ENCODE results near the gene COL4A2.

COL4A2 gene

DNA sequence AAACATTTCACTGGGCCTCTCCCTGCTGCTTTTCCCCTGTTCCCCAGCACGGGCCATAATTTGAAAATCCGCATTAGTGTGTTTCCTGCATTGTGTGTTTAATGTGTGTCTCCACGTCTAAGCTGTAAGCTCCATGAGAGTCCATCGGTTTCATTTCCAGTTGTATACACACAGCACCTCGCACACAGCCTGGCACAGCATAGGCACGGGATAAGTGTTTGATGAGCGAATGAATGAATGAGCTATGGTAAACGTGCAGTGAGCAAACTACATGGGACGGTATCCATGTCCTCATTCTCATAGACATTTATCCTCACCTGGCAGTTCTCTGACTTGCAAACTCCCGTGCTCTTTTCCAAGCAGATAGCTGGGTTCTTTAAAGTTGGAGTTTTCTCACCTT lies 148.4 kb downstream of the COL4A2 start:
- no peak for DNase-seq (ENCODE audit: low read depth)

DNA sequence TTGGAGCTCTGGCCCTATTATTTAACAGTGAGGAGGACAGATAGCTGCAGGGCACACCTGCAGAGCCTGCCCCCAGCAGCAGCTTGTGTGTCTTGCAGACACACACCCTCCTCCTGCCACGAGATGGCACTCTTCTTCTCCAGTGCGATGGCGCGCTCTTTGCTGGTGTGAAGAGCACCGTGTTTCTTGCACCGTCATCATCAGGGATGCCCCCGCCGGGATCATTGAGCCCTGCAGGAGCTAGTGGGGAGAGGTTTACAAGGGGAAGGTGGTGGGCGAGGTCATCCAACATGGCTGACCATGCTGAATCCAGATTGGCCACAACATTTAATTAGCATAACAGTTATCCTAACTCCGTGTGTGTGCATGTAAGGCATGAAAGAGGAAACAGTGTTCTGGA lies 148.9 kb downstream of the COL4A2 start:
- DNase-seq (ENCODE audit: low read depth): peak; percentile 79

DNA sequence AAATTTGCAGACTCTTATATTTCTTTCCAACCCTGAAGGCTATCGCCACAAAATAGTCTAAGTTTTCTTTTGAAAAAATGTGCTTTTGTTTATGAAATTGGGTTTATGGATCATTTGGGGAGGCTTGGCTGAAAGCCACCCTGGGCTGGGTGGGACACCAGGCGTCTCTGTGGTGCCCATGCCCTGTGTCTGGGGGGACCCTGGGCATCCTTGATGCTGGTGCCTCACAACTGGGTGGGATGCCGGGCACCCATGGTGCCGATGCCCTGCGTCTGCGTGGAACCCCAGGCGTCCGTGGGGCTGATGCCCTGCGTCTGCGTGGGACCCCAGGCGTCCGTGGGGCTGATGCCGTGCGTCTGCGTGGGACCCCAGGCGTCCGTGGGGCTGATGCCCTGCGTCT lies 149.5 kb downstream of the COL4A2 start:
- no peak for DNase-seq (ENCODE audit: low read depth)

DNA sequence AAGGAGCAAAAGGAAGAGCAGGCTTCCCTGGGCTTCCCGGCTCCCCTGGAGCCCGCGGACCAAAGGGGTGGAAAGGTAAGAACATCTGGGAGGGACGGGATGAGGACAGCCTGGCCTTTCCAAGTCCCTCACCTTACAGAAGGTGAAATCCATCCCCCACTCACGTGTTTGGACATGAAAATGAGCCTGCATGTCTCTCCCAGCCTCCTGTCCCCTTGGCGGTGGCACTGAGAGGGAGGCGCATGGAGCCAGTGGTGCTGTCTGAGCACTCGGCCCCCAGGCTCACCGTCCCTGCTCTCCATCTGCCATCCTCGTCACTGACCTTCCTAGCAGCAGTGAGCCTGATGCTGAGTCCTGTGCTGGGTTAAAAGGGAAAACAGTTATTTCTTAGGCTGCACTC lies 150.3 kb downstream of the COL4A2 start:
- no peak for DNase-seq (ENCODE audit: low read depth)

DNA sequence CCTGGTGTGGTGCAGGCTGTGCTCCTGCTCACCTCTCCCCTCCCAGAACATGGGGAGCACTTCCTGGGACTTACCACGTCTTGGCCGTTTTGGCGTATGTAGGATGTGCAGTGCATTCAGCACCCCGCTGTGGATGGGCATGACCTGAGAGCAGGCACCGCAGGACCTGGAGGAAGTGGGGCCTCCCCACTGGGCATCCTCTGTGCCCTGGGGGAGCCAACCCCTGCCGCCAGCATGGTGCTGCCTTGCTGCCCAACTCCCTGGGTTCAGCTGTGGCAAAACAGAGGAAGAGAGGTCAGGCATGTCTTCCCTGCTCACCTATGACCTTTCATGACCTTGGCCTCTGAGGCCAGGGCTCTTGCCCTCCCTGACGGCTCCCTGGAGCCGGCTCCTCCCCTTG lies 150.9 kb downstream of the COL4A2 start:
- no peak for DNase-seq (ENCODE audit: low read depth)

DNA sequence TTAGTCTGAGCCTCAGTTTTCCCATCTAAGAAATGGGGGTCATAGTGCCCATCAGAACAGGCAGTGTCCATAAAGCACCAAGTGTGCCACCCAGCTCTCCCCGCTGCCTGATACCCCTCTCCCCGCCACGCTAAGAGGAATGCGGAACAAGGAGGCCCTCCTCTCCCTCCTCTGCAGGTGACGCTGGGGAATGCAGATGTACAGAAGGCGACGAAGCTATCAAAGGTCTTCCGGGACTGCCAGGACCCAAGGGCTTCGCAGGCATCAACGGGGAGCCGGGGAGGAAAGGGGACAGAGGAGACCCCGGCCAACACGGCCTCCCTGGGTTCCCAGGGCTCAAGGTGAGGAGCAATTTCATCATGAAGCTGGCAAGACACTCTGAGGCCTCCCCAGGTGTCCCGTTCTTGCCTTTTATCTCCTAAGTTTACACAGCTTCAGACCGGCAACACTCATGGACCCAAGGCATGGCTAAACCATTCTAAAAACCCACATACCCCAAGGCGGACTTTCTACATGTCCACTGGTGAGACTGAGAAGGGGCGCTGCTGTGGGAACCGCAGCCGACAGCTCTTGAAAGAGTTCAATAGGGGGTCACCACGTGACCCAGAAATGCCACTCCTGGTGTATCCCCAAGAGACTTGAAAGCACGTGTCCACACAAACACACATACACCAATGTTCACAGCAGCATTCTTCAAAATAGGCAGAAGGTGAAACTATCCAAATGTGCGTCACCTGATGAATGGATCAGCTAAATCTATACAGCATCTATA lies 151.7 kb downstream of the COL4A2 start:
- DNase-seq (ENCODE audit: low read depth): no peak

DNA sequence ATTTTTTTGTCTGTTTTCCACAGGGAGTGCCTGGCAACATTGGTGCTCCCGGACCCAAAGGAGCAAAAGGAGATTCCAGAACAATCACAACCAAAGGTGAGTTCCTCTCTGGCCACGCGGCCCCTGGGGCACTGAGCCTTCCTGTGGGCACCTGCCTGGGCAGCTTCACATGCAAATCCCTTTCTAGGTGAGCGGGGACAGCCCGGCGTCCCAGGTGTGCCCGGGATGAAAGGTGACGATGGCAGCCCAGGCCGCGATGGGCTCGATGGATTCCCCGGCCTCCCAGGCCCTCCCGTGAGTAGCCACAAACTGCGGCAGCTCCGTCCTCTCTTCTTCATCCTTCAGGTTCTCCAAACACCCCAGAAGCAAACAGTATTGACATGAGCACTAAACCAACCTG lies 155.0 kb downstream of the COL4A2 start:
- no peak for DNase-seq (ENCODE audit: low read depth)

DNA sequence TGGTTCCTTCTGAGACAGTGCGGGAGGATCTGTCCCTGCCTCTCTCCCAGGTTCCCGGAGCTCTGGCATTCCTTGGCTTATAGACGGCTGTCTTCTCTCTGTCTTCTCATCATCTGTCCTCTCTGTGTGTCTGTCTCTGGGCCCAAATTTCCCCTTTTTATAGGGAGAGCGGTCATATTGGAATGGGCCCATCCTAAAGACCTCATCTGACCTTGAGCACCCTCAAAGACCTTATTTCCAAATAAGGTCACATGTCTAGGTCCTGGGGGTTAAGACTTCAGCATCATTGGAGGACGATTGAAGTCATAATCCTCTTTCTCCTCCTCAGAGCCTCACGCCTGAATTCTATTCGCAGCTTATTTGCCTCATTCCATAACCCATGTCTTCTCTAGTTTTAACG lies 156.1 kb downstream of the COL4A2 start:
- no peak for DNase-seq (ENCODE audit: low read depth)

DNA sequence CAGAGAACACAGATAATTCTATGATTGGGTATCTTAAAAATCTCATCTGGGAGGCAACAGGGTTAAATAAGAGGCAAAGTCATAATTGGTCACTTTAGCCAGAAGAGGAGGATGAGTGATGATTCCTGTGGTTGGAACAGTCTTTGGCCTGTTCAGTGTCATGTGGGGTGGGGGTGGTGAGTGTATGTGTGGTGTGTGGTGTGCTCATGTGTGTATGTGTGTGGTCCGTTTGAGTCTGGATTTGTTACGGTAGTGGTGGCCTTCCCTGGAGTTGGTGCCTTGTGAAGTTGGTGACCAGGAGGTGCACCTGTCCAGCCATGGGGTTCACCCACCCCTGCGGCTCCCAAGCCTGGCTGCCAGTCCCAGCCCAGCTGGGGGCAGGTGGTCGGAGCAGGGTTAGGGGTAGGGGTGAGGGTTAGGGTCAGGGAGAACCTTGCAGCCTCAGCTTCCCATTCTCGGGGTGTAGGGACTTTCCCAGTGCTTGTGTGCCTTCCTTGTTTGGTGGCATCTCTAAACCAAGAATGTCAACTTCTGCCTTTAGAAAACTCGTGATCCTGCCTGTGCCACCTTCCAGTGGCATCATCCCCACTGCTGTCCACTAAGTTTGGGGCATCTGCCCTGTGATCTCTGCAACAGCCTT lies 156.9 kb downstream of the COL4A2 start:
- DNase-seq (ENCODE audit: low read depth): no peak

DNA sequence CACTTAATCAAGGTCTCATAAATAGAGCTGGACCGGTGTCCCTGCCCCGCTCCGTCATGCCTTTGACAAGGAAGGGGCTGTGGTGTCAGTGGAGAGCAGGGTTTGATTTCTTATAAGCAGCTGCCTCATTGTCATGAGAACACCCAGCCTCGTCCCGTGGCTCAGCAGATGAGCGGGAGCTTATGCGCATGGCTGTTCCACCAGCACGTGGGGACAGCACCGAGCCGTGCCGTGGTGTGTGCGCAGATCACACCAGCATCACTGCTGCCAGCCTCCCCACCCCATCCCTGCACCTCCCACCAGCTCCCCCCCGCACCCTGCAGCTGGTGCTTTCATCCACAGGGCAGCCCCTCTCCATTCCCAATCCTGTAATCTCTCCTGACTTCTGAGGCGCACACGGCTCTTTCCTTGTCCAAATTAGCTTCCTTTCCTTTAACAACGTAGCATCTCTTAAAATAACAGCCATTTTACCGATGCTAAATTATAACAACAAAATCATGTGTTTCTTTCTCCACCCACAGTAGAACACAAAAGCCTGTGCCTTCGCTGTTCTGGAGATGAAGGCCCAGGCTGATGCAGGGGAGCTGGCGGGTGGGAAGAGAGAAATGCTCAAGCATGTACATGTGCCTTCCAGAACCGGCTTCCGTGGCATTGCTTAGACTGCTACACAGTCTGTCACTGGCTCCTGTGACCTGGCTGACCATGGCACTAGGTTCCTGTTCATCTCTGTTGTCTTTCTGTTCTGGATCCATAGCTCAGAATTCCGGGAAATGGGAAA lies 157.7 kb downstream of the COL4A2 start:
- no peak for DNase-seq (ENCODE audit: low read depth)

DNA sequence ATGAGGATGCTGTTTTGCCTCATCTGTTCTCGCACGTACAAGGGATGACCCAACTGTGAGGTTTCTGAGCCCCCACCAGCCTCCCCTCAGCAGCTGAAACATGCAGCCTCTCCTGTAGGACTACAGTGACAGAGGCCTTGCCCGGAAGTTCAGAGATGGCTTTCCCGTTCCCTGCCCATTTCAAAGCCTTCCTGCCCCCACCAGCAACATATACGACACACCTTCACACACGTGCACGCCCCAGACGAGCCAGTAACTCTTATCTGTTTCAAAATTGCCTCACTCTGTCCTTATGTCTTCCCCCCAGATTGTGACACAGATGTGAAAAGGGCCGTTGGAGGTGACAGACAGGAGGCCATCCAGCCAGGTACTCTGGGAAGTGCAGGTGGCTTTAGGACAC lies 158.6 kb downstream of the COL4A2 start:
- no peak for DNase-seq (ENCODE audit: low read depth)

DNA sequence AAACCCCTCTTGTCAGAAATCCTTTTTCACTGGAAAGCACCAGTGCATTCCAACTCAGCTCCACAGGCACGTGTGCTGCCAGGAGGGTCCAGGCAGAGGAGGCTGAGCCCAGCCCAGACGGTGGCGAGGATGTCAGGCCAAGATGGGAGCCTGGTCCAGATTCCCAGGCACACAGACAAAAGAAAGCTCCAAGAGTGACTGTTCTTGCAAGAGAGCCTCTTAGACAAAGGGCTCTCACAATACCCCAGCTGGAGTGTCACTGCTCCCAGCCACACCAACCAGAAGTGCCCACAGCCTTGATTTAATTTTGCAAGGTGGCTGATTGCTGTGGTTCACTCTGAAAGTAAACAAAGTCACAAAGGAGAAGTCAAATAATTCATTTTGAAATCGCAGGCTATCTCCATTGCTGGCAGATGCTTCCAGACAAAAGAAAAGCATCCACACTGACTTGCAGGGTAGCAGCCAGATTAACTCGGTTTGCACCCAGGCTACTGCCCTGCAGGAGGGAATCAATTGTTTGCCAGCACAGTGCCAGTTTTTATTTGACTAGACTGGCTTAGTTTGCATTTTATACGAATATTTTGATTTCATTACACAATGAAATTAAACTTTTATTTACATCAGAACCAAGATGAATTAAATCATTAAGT lies 159.3 kb downstream of the COL4A2 start:
- no peak for DNase-seq (ENCODE audit: low read depth)

DNA sequence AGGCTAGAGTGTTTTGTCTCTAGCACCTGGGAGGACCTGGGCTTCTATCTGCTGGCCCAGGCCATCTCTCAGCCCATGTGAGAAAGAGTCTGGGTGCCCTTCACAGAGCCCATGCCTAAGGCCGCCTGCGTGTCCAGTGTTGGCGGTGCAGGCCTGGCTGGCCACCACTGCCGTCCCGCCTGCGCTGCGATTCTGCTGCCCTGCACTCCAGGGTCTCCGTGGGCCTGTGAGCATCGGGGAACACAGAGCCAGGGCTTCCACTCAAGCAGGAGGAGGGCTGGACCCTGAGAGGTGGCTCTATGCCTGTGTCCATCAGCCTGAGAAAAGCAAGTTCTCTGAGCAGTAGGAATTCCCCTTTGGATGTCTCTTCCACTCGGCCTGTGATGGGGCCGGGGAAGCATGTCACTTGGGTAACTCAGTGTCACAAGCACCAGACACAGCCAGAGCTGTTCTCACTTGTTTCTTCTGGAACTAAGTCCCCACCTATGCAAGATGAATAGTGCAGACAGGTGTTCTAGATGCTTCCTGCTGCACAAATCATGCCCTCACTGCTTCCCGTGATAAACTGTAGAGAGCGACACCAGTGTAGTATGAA lies 160.5 kb downstream of the COL4A2 start:
- no peak for DNase-seq (ENCODE audit: low read depth)

DNA sequence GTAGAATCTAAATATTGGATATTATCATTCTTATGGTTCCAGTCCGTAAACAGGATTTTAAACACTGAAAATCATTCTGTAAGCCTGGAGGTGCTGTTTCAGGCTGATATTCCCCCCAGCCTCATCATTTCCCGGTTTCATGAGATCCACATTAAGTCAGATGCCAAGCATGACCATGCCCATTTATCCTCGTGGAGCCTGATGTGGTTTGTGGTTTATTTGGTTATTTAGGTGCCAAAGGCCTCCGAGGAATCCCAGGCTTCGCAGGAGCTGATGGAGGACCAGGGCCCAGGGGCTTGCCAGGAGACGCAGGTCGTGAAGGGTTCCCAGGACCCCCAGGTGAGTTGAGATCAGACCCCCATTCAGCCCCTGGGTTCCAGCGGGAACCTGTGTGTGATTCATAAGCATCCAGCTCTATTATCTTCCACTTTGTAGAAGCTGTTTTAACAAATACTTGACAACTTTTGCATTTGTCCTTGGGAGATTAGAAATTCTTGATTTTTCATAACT lies 162.0 kb downstream of the COL4A2 start:
- DNase-seq (ENCODE audit: low read depth): no peak

DNA sequence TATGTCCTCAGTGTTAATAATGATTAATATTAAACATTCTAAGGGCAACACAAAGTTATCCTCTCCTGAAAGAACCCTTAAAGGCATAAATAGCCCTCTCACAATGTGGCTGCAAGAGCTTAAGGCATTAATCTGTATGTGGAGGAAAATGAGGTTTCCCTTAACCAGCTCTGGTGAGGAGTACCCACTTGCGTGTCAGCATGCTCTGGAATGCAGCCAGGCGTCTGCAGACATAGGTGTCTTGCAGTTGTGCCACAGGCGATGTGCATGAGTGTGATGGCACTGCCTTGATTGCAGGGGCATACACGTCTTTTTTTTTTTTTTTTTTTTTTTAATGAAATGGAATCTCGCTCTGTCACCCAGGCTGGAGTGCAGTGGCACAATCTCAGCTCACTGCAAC lies 162.5 kb downstream of the COL4A2 start:
- no peak for DNase-seq (ENCODE audit: low read depth)

DNA sequence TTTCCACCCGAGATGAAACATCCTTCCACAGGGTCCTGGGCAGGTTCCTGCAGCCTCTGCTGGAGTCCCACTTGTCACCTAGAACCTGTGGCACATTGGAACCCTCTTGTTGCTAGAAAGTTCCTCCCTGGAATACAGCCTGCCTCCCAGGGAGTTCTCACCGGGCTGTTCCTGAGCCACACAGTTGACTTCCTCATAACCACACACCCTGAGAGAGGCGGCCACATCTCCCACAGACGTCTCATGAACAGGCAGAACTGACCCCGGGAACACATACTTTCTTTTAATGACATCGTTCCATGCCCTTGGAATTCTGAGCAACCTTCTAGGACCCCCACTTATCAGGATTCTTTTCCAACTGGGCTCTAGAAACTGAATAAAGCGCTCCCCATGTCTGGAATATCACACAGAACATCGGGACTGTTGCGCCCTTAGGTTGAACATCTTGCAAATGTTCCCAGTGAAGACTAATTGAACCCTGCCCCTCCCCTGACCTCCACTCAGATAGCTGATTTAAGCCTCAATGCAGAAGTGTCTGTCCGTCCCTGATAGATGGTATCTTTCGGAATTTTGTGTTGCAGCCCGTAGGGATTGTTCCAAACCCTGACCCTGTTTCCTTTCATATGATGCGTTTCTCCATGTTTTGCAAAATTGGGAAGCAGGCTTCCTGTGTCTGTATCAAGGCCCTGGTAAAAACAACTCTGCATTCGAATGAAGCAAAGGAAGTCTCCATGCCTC lies 163.4 kb downstream of the COL4A2 start:
- DNase-seq (ENCODE audit: low read depth): no peak

DNA sequence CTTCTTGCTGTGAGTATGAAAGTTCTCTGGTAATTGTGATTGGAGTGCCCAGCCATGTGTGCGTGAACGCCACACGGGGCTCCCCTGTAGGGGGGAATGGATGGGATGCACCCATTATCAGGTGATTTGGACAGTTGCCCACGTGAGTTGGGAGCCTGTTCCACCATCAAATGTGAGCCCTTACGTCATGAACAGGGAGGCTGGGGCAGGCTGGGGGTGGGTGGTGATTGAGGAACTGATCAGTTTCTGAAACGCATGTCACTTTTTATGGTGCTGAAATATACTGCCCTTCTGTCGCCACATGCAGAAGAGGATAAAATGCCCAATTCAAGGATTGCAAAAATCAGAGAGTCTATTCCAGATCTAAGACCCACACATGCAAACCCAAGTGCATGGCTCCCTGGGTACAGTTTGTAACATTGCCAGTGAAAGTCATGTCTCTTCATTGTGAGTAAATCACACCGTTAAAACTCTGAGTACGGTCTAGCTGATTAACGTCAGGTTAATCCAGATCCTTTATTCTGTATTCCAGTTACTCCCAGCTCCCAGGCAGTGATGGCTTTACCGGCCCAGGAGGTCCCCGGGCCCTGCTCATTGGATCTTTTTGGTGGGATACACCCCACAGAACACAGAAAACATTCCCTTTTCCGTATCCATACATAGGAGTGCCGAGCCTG lies 164.2 kb downstream of the COL4A2 start:
- DNase-seq (ENCODE audit: low read depth): no peak

DNA sequence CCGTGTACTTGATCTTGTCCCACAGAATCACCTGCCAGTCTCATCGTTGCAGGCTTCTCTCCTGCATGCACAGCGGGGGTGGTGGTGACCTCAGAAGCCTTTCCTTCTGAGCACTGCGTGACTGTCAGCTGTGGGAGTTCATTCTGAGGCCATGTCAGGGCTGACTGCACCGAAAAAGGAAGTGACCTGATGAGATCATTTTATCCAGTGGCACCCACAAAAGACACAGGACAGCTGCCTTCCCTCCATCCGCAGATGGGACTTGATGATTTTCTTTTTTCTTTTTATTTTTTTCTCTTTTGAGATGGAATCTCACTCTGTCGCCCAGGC lies 164.7 kb downstream of the COL4A2 start:
- DNase-seq (ENCODE audit: low read depth): peak; percentile 74

DNA sequence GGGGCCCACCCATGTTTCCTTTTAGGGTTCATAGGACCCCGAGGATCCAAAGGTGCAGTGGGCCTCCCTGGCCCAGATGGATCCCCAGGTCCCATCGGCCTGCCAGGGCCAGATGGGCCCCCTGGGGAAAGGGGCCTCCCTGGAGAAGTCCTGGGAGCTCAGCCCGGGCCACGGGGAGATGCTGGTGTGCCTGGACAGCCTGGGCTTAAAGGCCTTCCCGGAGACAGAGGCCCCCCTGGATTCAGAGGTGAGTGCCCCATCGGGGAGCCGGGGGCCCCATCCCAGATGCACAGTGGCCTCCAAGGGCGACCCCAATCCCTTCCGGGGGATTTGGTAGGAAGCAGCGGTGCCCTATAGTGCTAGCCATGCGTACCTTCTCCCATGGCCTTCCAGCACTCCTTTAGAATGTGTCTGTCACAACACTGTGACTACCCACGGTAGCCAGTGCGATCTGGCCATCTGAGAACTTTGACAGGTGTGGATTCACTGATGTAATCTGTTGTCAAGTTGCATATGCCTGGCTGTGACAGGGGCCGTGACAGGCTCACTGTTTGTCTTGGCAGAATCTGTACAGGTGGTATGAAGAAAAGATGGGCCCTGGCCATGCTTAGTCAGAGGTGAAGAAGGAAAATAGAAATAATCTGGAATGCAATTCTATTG lies 165.9 kb downstream of the COL4A2 start:
- DNase-seq (ENCODE audit: low read depth): no peak

DNA sequence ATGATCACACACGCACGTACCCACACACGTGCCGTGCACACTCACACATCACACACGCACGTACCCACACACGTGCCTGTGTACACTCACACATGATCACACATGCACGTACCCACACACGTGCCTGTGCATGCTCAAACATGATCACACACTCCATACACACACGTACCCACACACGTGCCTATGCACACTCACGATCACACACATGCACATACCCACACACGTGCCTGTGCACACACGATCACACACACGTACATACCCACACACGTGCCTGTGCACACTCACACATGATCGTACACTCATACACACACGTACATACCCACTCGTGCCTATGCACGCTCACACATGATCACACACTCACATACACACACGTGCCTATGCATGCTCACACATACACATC lies 167.6 kb downstream of the COL4A2 start:
- DNase-seq (ENCODE audit: low read depth): no peak

Measured in iris pigment epithelial cell (primary cell).